NCI-H526 (cell line): ENCODE data around the gene PLSCR3.

Experiments used
- DNase-seq, 2 experiments: peaks; one replicate each; lab custom pipeline; 2025; lab: John Stamatoyannopoulos, UW

Gene PLSCR3

DNA sequence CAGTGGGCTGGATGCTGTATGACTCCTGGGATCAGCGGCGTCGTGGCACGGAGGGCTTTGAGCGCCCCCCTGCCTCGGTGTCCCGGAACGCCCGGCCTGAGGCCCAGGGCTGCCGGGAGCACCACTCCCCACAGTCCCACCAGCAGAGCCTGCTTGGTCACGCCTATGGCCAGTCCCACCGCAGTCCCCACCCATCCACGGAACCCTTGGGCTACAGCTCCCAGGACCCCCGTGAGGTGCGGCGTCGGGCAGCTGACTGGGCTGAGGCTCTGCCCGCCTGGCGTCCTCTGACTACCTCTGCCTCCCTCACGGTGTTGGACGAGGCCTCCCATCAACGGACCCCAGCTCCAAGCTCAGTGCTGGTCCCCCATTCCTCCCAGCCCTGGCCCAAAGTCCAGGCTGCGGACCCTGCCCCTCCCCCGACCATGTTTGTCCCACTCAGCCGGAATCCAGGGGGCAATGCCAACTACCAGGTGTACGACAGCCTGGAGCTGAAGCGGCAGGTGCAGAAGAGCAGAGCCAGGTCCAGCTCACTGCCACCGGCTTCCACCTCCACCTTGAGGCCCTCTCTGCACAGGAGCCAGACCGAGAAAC, 32.7 kb upstream of the PLSCR3 start:
- no peak for DNase-seq

DNA sequence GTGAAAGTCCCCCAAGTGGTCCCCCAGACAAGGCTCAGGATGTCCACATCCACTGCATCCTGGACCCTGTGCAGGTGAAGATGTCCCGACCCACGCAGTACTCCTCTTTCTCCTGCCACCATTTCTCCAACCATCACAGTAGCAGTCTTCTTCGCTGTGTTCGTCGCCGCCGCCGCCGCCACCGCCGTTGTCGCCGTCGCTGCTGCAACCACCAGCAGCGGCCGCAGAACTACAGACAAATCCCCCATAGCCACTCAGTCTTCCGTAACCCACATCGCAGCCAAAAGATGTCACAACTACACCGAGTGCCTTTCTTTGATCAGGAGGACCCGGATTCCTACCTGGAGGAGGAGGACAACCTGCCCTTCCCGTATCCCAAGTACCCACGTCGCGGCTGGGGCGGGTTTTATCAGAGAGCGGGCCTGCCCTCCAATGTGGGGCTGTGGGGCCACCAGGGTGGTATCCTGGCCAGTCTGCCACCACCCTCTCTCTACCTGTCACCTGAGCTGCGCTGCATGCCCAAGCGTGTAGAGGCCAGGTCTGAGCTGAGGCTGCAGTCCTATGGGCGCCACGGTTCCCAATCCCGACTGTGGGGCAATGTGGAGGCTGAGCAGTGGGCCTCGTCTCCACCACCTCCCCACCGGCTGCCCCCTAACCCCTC, 32.0 kb upstream of the PLSCR3 start:
- DNase-seq = no peak

DNA sequence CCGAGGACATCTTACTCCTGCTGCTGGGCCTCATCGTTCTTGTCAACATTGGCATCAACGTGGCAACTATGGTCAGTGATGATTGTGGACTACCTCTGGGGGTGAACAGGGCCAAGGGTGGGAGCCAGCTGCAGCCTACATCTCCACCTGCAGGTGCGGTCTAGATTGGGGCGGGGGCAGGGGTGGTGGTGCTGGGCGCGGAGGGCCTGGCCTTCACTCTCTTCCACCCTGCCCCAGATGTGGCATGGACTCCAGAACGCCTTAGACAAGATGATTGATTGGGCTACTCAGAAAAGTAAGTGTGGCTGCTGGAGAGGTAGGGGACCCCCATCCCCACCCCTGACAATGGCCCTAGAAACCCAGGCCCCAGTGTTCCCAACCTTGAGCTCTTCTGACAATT, 31.4 kb upstream of the PLSCR3 start:
- no peak for DNase-seq

DNA sequence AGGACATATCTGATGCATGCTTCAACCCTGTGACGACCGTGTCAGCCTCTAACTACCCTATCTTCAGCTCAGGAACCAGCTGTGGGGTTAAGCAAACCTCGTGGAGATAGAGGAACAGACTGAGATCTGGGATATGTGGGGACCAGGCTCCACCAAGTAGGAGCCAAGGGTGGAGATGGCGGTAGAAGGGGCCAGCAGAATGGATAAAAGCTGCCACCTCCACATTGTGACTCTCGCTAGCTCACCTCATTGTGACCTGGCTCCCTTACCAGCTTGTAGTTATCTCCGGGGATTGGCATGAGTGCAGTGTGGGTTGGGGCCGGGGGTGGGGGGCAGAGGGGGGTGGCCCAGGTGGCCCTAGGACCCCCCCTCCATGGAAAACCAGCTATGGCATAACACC, 31.0 kb upstream of the PLSCR3 start, which contains the start of gene SPEM2:
TSS of gene SPEM2 (plus strand) at position 301 of the 400 bp plus-strand sequence. CDS start at position 374, 73 bp downstream.
- DNase-seq = no peak

DNA sequence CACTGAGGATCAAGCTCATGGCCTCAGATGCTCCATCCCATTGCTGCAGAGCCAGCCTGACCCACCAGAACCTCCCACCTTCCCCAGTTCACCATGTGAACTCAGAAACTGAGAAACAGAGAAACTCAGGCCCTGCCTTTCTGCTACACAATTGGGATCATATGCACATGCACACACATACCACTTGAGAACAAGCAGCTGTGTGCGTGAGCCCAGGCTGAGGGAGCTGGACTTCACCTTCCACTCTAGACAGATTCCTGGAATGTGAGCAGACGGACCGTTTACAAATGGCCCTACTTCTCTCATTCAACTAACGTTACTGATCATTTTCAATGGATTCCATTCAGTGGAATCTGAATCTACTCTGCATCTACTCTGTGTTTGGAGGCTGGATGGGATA, 29.4 kb upstream of the PLSCR3 start:
- DNase-seq = no peak

DNA sequence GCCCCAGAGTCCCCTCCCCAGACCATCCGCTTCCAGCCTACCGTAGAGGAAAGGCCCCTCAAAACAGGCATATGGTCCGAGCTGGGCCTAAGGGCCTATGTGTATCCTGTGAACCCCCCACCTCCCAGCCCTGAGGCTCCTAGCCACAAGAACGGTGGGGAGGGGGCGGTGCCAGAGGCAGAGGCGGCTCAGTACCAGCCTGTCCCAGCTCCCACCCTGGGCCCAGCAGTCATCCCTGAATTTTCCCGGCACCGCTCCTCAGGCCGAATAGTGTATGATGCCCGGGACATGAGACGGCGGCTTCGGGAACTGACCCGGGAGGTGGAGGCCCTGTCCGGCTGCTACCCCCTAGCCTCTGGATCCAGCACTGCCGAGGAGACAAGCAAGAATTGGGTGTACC, 26.9 kb upstream of the PLSCR3 start:
- DNase-seq = no peak

DNA sequence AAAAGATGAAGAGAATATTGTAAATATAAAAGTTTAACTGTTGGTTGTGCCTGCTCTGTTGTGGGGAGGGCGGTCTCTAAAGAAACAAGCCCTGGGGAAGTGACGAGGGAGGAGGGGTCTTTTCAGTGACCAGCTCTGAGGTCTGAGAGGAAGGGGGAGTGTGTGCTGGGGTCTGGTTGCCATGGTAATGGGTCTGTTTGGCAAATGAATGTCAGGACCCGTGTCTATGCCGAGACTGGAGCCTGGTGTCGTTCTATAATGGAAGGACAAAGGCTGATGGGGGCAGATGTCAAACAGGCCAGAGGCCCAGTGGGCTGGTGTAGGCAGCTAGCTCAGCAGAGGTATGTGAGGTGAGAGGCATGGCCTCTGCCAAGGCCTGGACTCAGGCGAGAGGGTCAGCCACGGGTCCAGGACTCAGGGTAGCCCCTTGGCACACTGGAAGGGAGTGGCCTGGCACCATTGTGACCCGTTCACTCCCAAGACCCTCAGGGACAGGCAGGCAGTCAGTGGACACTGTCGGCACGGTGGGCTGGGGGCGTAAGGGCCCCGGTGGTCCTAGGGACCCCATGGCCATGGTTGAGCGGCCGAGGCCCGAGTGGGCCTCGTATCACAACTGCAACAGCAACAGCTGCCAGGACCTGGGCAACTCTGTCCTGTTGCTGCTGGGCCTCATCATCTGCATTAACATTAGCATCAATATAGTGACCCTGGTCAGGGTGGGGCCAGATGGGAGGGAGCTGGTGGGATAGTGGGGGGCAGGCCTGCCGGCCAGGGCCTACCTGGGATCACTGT, 25.7 kb upstream of the PLSCR3 start, which contains the start of gene SPEM1:
TSS of gene SPEM1 (plus strand) at position 506 of the 792 bp plus-strand sequence. CDS start at position 567, 61 bp downstream.
- no peak for DNase-seq

DNA sequence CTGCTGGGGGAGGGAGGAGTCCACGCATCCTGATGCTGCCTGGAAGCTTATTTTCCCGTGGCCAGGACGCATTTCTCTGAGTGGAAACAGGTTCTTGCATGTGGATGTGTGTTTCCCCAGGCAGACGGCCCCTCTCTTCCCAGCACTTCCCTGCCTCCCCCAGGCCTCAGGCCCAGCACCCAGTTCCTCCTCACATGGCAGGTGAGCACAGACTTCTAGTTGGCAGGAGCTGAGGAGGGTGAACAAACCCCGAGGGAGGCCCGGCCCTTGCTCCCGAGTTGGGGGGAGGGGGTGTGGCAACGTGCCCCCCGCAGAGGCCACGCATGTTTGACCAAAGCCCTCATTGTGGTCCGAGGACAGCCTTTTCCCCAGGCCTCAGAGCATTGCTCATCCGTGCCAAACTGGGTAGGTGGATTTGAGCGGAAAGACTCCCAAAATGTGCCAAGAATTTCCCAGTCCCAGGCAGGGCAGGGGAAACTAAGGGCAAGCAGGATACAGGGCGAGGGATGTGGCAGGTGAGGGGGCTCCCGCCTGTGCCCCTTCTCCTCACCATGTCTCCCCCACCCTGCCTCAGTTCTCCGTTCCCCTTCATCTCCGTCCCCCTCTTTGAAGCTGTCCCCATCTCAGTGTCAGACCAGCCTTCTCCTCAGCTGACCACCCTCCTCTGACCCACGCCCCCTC, 24.3 kb upstream of the PLSCR3 start:
- no peak for DNase-seq

DNA sequence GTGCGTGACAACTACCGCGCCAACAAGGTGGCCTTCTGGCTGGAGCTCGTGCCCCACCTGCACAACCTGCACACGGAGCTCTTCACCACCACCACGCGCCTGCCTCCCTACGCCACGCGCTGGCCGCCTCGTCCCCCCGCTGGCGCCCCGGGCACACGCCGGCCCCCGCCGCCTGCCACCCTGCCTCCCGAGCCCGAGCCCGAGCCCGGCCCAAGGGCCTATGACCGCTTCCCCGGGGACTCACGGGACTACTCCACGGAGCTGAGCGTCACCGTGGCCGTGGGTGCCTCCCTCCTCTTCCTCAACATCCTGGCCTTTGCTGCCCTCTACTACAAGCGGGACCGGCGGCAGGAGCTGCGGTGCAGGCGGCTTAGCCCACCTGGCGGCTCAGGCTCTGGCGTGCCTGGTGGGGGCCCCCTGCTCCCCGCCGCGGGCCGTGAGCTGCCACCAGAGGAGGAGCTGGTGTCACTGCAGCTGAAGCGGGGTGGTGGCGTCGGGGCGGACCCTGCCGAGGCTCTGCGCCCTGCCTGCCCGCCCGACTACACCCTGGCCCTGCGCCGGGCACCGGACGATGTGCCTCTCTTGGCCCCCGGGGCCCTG, 22.8 kb upstream of the PLSCR3 start:
- no peak for DNase-seq

DNA sequence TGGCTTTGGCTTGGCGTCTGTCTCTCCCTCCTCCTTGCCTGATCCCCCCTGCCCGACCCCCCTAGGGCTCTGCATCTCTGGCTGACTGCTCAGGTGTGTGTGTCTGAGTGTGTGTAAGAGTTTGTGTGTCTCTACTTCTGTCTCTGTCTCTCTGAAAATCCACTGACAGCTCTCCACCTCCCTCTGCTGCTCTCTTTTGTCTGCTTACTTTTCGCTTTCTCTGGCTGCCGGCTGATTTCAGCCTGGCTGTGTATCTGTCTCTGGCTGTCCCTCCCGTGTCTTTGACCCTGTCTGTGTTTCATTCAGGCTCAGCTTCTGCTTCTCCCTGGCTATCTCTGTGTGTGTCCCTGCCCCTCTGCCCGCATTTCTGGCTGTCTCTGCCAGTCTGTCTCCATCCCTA, 22.0 kb upstream of the PLSCR3 start:
- DNase-seq = no peak

DNA sequence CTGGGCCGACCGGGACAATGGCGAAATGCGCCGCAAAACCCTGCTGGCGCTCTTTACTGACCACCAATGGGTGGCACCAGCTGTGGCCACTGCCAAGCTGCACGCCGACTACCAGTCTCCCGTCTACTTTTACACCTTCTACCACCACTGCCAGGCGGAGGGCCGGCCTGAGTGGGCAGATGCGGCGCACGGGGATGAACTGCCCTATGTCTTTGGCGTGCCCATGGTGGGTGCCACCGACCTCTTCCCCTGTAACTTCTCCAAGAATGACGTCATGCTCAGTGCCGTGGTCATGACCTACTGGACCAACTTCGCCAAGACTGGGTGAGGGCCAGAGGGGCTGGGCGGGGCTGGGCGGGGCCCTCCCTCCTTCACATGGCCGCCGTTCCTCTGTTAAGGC, 21.5 kb upstream of the PLSCR3 start:
- no peak for DNase-seq

DNA sequence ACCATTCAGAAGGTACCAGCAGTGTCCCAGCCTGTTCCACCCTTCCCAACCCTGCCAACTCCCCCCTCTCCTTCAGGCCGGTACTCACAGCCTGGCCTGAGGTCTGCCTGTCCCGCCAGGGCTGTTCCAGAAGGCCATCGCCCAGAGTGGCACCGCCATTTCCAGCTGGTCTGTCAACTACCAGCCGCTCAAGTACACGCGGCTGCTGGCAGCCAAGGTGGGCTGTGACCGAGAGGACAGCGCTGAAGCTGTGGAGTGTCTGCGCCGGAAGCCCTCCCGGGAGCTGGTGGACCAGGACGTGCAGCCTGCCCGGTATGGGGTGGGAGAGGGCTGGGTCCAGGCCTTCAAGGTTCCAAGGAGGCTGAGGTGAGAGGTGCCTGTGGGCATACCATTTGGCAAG, 20.5 kb upstream of the PLSCR3 start:
- no peak for DNase-seq

DNA sequence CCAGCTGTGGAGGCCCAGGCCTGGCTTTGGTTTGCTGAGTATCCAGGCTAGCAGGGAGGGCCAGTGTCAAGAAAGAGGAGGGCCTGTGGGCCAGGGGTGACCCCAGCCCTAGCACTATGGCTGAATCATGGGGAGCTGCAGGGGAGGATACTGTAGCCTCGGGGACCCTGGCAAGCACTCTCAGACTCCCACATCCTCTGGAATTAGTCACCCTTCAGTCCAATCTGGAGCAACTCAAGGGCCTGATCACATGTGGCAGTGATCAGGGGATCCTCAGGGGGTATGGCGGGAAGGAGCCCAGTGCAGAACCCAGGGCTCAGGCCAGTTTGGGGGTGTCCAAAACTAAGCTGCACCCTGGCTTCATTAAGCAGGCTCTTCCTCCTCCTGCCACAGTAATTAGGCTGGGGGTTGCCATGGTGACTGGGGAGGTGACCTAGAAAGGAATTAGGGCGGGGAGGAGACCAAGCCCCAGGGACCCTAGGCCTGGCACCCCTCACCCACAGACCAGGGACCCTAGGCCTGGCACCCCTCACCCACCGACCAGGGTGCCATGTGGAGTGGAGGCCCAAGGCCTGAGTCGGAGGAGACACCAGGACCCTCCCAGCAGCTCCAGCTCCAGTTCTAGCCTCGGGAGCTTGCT, 19.1 kb upstream of the PLSCR3 start:
- DNase-seq = no peak

DNA sequence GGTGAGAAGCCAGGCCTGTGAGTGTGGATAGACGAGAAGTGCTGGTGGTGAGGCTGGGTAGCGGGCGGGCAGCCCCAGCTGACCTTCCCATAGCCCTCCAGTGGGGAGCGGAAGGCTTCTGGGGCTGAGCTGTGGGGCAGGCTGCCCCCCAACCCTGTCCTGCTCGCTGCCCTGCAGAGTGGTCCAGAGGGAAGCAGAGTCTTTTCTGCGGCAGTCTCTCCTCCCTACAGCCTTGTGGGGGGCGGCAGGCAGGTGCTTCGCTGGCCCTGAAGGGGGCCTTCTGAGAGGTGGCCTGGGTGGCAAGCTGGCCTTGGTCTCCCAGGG, 17.1 kb upstream of the PLSCR3 start:
- DNase-seq = no peak

DNA sequence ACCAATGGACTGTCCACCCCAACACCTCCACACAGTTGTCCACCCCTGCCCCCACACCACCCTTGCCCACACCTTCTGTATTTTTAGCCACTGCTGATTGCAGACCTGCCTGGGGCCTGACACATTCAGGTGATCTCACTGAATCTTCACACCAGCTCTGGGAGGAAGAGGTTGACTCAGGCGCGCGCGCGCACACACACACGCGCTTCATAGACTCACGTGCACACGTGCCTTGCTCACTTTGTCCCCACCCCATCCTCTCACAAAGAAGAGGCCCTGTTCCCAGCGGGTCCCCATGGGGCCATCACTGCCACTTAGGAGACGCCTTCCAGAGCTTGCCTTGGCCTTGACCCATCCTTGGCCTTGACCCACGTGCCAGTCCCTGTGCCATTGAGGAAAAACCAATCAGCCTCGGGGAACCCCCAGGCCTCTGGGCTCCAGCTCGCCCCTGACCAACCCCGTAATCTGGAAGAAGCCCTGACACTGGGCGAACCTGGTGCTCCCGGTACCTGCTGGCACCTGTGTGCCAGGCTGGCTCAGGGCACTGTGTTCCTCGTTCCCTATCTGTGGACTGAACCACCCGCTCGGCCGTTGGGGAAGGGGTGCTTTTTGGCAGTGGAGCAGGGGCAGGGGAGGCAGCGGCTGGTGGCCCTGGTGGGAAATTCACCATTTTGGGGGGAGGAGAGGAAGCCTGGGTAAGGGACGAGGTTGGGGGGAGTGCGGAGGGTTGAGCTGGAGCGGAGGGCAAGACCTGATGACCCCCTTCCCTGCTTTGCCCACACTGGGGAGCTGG, 16.5 kb upstream of the PLSCR3 start:
- DNase-seq = no peak

DNA sequence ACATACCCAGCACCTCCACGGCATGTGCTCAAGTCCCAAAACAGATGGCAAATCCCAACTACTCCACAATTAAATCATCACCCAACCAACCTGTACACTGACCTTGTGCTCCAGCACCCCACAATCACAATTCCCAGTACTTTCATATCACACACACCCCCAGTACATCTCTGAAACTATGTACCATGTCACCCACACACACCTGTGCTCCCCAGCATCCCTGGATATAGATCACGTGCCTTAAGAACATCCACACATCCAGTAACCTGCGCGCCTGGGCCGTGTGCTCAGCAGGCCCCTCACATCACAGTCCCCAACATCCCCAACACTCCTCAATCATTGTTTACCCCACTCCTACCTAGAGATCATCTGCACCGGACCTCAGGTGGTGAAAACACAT, 15.4 kb upstream of the PLSCR3 start:
- DNase-seq = no peak

DNA sequence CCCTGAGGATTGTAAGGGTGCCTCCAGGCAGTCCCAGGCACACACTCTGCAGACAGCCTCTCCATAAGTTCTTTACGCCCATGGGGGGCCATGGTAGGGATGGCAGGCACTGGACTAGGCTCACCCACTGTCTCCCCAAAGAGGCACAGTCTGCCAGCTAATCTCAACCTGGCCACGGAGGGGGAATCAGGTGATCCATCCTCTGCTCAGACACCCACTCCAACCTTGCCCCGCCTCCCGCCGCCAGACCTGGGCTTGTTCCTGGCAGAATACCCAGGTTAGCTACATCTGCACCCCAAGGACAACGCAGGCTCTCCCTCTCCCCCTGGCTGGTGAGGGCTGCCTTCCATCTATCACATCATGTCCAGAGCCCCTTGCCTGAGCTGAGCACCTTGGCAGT, 14.5 kb upstream of the PLSCR3 start:
- no peak for DNase-seq

DNA sequence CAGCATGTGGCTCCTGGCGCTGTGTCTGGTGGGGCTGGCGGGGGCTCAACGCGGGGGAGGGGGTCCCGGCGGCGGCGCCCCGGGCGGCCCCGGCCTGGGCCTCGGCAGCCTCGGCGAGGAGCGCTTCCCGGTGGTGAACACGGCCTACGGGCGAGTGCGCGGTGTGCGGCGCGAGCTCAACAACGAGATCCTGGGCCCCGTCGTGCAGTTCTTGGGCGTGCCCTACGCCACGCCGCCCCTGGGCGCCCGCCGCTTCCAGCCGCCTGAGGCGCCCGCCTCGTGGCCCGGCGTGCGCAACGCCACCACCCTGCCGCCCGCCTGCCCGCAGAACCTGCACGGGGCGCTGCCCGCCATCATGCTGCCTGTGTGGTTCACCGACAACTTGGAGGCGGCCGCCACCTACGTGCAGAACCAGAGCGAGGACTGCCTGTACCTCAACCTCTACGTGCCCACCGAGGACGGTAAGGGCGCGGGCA, 14.0 kb upstream of the PLSCR3 start:
- DNase-seq = no peak

DNA sequence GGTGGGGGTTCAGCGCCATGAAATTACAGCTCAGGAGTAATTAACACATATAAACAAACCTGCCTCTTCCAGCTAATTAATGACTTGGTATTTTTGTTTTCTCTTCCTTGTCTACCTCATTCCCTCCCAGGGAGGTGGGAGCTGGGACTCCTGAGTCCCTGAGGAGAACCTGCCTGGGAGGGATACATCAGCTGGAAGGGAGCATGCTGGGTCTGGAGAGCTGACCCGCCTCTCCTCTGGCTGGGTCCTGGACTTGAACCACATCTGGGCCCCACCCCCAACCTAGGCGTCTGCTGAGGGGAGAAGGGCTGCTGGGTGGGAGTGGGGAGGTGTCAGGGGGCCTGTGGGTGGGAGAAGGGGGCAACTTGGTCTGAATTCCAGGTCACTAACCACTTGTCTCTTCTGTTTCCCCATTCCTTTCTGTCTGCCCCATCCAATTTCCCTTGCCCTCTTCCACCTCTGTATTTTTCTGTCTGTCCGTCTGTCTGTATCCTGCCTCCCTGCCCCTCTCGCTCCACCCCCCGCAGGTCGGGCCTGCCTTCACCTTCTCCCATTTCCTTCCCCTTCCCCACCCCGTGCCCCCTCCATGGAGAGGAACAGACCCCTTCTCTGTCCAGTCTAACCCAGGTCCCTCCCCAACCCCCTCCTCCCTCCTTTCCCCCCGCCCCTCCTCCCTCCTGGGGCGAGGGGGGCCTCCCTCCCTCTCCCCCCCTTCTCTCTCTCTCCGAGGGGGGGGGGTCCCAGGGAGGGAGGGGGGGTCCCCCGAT, 13.3 kb upstream of the PLSCR3 start, which contains the start of gene NLGN2:
TSS of gene NLGN2 (plus strand) at position 361 of the 767 bp plus-strand sequence. CDS start 411 bp downstream, outside the sequence.
- DNase-seq = no peak

DNA sequence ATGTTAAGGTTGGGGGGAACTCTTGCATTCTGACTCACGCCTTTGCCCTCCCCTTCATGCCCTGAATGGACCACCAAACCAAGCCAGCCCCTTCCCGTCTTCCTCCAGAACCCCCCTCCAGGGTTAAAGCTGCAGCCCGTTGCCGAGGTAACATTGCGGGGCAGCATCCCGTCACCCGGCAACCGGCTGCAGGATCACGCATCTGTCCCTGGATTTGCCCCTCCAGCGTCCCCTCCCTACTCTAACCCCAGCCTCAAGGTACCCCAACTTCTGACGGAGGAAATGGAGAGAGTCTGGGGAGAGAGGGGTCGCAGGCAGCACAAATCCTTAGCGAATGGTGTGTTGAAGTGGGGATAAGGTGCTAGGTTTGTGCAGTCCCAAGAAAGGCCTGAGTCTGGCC, 12.8 kb upstream of the PLSCR3 start:
- DNase-seq = no peak
